ENCODE measurements around the gene TMEM51.

Gene TMEM51

DNA sequence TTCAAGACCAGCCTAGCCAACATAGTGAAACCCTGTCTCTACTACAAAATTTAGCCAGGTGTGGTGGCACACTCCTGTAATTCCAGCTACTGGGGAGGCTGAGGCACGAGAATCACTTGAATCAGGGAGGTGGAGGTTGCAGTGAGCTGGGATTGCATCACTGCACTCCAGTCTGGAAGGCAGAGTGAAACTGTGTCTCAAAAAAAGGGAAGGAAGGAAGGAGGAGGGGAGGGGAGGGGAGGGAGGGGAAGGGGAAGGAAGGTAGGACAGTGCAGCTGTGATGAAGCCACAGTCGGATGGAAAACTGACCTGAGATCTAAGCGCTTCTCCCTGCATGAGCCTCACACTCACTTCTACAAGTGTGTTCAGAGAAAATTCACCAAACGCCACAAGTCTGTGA is 71.4 kb downstream of the TMEM51 start:
- no peak for DNase-seq (ENCODE audit: low spot score)
- Mint-ChIP-seq H3K9me3 (no peaks in the 10 kb centered on the region), H3K27me3 (ENCODE audit: low read depth) (peaks cover 20% of the 10 kb centered on the region), H3K36me3 (ENCODE audit: low read depth) (no peaks in the 10 kb centered on the region), H3K4me3 (no peak overlapping the region), H3K4me1 (ENCODE audit: low read depth) (peaks cover 2% of the 10 kb centered on the region), H3K27ac (no peak overlapping the region)

GRCh38 chr1:15225461-15225860 is 71.9 kb downstream of the TMEM51 start:
- no peak for DNase-seq (ENCODE audit: low spot score)
- Mint-ChIP-seq H3K9me3 (no peaks in the 10 kb centered on the region), H3K27ac (no peak overlapping the region), H3K4me3 (no peak overlapping the region), H3K36me3 (ENCODE audit: low read depth) (no peaks in the 10 kb centered on the region), H3K27me3 (ENCODE audit: low read depth) (peaks cover 23% of the 10 kb centered on the region), H3K4me1 (ENCODE audit: low read depth) (peaks cover 3% of the 10 kb centered on the region)

DNA sequence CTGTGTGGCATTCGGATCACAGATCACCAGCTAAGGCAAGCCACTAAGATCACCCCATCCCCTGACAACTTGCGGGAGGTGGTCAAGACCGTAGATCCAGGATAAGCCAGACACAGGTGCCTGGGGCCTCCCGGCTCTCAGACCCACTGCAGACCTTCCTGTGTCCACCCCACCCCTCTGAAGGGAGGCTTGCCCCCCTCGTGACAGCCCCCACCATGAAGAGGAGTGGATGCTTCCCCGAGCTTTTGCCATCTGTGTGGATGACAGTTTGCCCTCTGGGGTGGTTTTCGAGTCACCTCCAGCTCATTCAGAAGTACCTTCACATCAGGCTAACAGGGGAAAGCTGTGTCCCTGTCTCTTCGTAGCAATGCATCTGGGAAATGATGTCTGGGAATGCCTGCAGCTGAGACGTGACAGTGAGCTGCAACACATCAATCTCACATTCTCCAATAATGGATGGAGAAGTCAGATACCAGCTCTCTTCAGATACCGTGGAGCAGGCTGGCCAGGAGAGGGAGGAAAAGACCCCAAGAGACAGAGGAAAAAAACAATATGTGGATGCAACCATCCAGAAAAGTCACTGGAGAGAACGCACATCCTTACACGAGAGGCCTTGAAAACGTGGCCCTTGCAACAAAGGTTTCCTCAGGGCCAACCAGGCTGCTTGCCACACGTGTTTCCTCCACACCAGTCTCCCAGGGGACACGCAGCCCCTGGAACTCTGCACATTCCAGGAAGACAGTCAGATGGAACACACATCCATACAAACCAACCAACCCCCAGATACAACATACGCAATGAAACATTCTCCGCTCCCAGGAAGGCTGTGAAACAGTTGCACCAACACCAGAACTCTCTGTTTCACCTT is 73.1 kb downstream of the TMEM51 start:
- Mint-ChIP-seq H3K36me3 (ENCODE audit: low read depth) (no peaks in the 10 kb centered on the region), H3K27me3 (ENCODE audit: low read depth) (peaks cover 18% of the 10 kb centered on the region), H3K9me3 (no peaks in the 10 kb centered on the region), H3K4me1 (ENCODE audit: low read depth) (peaks cover 7% of the 10 kb centered on the region), H3K27ac (no peak overlapping the region), H3K4me3 (no peak overlapping the region)
- DNase-seq (ENCODE audit: low spot score), result no peak

GRCh38 chr1:15229707-15230131 is 76.2 kb downstream of the TMEM51 start:
- Mint-ChIP-seq H3K27me3 (ENCODE audit: low read depth) (peaks cover 10% of the 10 kb centered on the region), H3K4me3 (no peak overlapping the region), H3K36me3 (ENCODE audit: low read depth) (no peaks in the 10 kb centered on the region), H3K4me1 (ENCODE audit: low read depth) (peaks cover 21% of the 10 kb centered on the region), H3K27ac (peak overlapping the region; percentile 15), H3K9me3 (no peaks in the 10 kb centered on the region)
- no peak for DNase-seq (ENCODE audit: low spot score)

DNA sequence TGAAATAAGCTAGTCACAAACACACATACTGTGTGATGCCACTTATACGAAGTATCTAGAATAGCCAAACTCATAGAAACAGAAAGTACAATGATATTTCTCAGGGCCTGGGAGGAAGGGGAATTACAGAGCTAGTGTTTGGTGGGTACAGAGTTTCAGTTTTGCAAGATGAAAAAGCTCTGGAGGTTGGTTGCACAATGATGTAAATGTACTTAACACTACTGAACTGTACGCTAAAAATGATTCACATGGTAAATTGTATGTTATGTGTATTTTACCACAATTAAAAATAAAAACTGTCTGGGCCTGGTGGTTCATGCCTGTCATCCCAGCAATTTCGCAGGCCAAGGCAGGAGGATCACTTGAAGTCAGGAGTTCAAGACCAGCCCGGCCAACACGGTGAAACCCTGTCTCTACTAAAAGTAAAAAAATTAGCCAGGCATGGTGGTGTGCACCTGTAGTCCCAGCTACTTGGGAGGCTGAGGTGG is 78.2 kb downstream of the TMEM51 start:
- Mint-ChIP-seq H3K36me3 (ENCODE audit: low read depth) (no peaks in the 10 kb centered on the region), H3K4me3 (no peak overlapping the region), H3K9me3 (no peaks in the 10 kb centered on the region), H3K27ac (peak overlapping the region; percentile 2), H3K4me1 (ENCODE audit: low read depth) (peaks cover 26% of the 10 kb centered on the region), H3K27me3 (ENCODE audit: low read depth) (peaks cover 9% of the 10 kb centered on the region)
- peak; percentile 54 for DNase-seq (ENCODE audit: low spot score)

- no peak overlapping the region for H3K4me3 Mint-ChIP-seq
- no peaks in the 10 kb centered on the region for H3K9me3 Mint-ChIP-seq
- H3K27ac Mint-ChIP-seq, result no peak overlapping the region
Measured at GRCh38 chr1:15233689-15234088, 80.1 kb downstream of the TMEM51 start.

DNA sequence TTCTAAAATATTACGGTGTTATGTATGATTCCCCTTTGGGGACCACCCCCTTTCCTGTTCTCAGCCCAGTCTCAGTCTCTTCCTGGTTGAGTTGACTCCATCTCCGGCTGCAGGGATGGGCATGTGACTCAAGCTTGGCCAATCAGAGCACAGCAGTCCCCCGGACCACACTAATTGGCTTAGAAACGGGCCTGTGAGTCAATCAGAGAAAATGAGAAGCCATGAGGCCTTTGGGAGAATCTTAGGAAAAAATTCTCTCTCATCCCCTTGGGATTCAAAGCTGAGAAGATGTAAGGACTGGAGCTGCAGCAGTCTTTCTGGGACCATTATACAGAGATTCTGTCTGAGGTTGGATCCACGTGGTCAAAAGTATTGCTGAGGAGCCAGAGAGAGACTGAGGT is 82.8 kb downstream of the TMEM51 start:
- Mint-ChIP-seq H3K9me3 (no peaks in the 10 kb centered on the region), H3K4me3 (no peak overlapping the region), H3K4me1 (ENCODE audit: low read depth) (peaks cover 22% of the 10 kb centered on the region), H3K36me3 (ENCODE audit: low read depth) (no peaks in the 10 kb centered on the region), H3K27ac (no peak overlapping the region), H3K27me3 (ENCODE audit: low read depth) (peaks cover 15% of the 10 kb centered on the region)
- no peak for DNase-seq (ENCODE audit: low spot score)

More at GRCh38 chr1:15233689-15234088, 80.1 kb downstream of the TMEM51 start:
- H3K4me1 Mint-ChIP-seq (ENCODE audit: low read depth), result peaks cover 26% of the 10 kb centered on the region
- H3K36me3 Mint-ChIP-seq (ENCODE audit: low read depth), result no peaks in the 10 kb centered on the region
- H3K27me3 Mint-ChIP-seq (ENCODE audit: low read depth), result peaks cover 16% of the 10 kb centered on the region
- DNase-seq (ENCODE audit: low spot score), result no peak

DNA sequence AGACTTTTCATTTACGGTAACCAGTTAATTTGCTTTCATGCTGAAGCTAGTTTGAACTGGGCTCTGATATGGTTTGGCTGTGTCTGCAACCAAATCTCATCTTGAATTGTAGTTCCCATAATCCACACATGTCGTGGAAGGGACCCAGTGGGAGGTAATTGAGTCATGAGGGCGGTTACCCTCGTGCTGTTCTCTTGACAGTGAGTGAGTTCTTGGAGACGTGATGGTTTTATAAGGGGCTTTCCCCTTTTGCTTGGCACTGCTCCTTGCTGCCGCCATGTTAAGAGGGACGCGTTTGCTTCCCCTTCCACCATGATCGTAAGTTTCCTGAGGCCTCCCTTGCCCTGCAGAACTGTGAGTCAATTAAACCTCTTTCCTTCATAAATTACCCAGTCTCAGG is 83.2 kb downstream of the TMEM51 start:
- Mint-ChIP-seq H3K27me3 (ENCODE audit: low read depth) (peaks cover 15% of the 10 kb centered on the region), H3K9me3 (no peaks in the 10 kb centered on the region)

GRCh38 chr1:15238789-15239188 is 85.2 kb downstream of the TMEM51 start:
- H3K27ac Mint-ChIP-seq, result no peak overlapping the region
- no peaks in the 10 kb centered on the region for H3K36me3 Mint-ChIP-seq (ENCODE audit: low read depth)
- H3K4me1 Mint-ChIP-seq (ENCODE audit: low read depth), result peaks cover 10% of the 10 kb centered on the region
- H3K27me3 Mint-ChIP-seq (ENCODE audit: low read depth), result peaks cover 23% of the 10 kb centered on the region
- no peak for DNase-seq (ENCODE audit: low spot score)
- no peak overlapping the region for H3K4me3 Mint-ChIP-seq
- H3K9me3 Mint-ChIP-seq, result no peaks in the 10 kb centered on the region

More for the DNA sequence above, 83.2 kb downstream of the TMEM51 start:
- DNase-seq (ENCODE audit: low spot score), result no peak
- Mint-ChIP-seq H3K4me3 (no peak overlapping the region), H3K36me3 (ENCODE audit: low read depth) (no peaks in the 10 kb centered on the region), H3K27ac (no peak overlapping the region), H3K4me1 (ENCODE audit: low read depth) (peaks cover 18% of the 10 kb centered on the region)

DNA sequence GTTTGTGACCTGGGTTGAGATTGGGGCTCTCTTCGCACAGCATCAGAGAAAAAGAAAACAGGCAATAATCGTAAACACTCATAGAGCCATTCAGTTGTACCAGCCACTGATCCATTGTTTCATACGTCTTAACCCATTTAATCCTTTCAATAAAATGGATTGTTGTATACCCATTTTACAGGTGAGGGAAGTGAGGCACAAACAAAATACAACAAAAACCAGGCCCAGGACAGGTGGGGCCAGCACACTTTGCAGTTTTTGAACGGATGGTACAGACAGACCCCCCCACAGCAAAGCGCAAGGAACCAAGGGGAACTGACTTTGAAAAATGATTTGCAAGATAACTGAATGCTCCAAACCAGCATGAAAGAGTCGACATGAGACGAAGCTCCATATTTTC is 89.2 kb downstream of the TMEM51 start:
- Mint-ChIP-seq H3K27me3 (ENCODE audit: low read depth) (peaks cover 47% of the 10 kb centered on the region), H3K9me3 (peaks cover 11% of the 10 kb centered on the region), H3K4me3 (no peak overlapping the region), H3K27ac (no peak overlapping the region), H3K36me3 (ENCODE audit: low read depth) (no peaks in the 10 kb centered on the region), H3K4me1 (ENCODE audit: low read depth) (peaks cover 6% of the 10 kb centered on the region)
- no peak for DNase-seq (ENCODE audit: low spot score)

DNA sequence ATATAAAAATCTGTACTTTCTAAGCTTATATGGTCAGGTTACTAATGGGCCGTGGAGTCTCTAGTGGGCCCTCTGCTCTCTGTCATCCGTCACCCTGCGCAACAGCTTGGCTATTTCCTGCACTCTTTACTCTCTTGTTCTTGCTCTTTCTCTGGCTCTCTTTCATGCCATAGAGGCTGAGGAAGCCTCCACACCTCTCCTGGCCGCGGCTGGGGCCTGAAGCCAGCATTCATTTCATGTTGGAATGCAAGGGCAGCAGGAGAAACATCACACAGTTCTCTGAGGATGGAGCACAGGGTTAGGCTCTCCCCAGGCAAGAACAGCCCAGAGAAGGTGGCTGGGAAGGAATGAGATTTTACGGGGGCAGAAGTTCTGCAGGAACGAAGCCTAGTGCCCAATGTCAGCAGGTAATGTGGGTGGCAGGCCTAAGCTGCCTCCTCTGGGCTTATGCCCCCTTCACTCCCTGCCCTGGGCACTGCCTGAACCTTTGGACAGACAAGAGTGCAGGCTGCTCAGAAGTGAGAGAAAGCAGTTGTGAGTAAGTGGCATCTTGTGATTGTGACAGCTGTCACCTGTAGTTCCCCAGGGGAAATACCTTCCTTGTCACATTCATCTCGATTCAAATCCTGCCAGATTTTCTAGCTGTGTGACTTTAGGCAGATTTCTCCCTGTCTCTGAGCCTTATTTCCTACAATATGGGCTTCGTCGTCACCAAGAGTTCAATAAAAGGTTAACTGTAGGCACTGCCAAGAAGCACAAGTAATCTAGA is 89.9 kb downstream of the TMEM51 start:
- Mint-ChIP-seq H3K4me3 (no peak overlapping the region), H3K36me3 (ENCODE audit: low read depth) (no peaks in the 10 kb centered on the region), H3K27ac (no peak overlapping the region), H3K9me3 (peaks cover 11% of the 10 kb centered on the region), H3K27me3 (ENCODE audit: low read depth) (peaks cover 50% of the 10 kb centered on the region), H3K4me1 (ENCODE audit: low read depth) (peaks cover 12% of the 10 kb centered on the region)
- DNase-seq (ENCODE audit: low spot score), result no peak

- Mint-ChIP-seq H3K4me1 (ENCODE audit: low read depth) (peaks cover 22% of the 10 kb centered on the region), H3K27me3 (ENCODE audit: low read depth) (peaks cover 58% of the 10 kb centered on the region), H3K4me3 (no peak overlapping the region), H3K27ac (no peak overlapping the region), H3K9me3 (peaks cover 11% of the 10 kb centered on the region), H3K36me3 (ENCODE audit: low read depth) (no peaks in the 10 kb centered on the region)
- no peak for DNase-seq (ENCODE audit: low spot score)
Measured at GRCh38 chr1:15244813-15245212, 91.3 kb downstream of the TMEM51 start.

DNA sequence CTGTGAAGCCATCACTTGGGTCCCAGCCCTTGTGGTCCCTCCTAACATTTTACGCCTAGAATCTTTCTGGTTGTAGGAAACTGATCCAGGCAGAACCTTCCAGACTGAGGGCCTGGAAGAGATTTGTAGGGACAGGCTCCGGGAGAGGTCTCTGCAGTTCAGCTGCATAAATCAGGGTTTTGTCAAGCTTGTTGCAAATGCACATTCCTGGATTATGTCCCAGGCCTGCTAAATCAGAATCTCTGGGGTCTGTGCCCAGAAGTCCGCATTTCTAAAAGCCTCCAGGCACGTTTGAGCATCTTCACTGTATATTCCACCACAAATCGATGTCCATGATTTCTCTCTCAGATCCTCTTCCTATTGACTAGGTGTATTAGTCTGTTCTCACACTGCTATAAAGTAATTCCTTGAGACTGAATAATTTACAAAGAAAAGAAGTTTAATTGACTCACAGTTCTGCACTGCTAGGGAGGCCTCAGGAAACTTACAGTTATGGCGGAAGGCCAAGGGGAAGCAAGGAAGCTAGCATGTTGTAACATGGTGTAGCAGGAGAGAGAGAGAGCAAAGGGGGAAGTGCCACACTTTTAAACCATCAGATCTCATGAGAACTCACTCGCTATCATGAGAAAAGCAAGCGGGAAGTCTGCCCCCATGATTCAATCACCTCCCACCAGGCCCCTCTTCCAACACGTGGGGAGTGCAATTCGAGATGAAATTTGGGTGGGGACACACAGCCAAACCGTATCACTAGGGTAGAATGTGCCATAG is 92.2 kb downstream of the TMEM51 start:
- Mint-ChIP-seq H3K4me1 (ENCODE audit: low read depth) (peaks cover 29% of the 10 kb centered on the region), H3K27me3 (ENCODE audit: low read depth) (peaks cover 61% of the 10 kb centered on the region), H3K4me3 (no peak overlapping the region), H3K27ac (no peak overlapping the region), H3K9me3 (peaks cover 11% of the 10 kb centered on the region), H3K36me3 (ENCODE audit: low read depth) (no peaks in the 10 kb centered on the region)
- DNase-seq (ENCODE audit: low spot score), result no peak

Data from T-helper 2 cell treated with Interferon-gamma antibody and Interleukin-4, amounts not matched to agents 5 μg/mL and 100 μg/mL, for 36 hours (primary cell).